PC-9 (cell line): ENCODE results near the gene POLR2J3.
"Not testable (repeated sequence)": the region's sequence is repeated elsewhere in the genome, so short reads cannot be mapped to it uniquely, and the experiment has no call there.

Experiments used
- EZH2 ChIP-seq: fragments of 200-600 bp; sonication (generic); IDR thresholded peaks from 2 replicates; pipeline ENCODE4 v1.8.0; 2017; ENCODE audit warnings: antibody characterized with exemption, low read depth
- TF ChIP-seq, protein P1 (sequence below): fragments of 200-600 bp; sonication (generic); conservative IDR thresholded peaks from 2 replicates; pipeline ENCODE4 v1.6.1; 2017; ENCODE audit warnings: mixed run types, antibody characterized with exemption, mild to moderate bottlenecking, moderate library complexity

GRCh38 chr7:102532127-102532526 lies 40.3 kb downstream of the POLR2J3 start:
- TF ChIP-seq, protein P1, sequence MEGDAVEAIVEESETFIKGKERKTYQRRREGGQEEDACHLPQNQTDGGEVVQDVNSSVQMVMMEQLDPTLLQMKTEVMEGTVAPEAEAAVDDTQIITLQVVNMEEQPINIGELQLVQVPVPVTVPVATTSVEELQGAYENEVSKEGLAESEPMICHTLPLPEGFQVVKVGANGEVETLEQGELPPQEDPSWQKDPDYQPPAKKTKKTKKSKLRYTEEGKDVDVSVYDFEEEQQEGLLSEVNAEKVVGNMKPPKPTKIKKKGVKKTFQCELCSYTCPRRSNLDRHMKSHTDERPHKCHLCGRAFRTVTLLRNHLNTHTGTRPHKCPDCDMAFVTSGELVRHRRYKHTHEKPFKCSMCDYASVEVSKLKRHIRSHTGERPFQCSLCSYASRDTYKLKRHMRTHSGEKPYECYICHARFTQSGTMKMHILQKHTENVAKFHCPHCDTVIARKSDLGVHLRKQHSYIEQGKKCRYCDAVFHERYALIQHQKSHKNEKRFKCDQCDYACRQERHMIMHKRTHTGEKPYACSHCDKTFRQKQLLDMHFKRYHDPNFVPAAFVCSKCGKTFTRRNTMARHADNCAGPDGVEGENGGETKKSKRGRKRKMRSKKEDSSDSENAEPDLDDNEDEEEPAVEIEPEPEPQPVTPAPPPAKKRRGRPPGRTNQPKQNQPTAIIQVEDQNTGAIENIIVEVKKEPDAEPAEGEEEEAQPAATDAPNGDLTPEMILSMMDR: not testable (repeated sequence)
- TF ChIP-seq EZH2: not testable (repeated sequence)
